Tongue (tissue), 2 donors: Measurements from ENCODE around the gene THADA. TPM values are rescaled to one million over a fixed set of nuclear protein-coding genes. Genes with fewer than 3 reads are reported as not detected.
"Not testable (repeated sequence)": the region's sequence is repeated elsewhere in the genome, so short reads cannot be mapped to it uniquely, and the experiment has no call there.

Experiments
- DNase-seq: peaks from one replicate; pipeline ENCODE4 v3.0.0-alpha.2; 2015
- total RNA-seq: library from RNA; depleted of rRNA; stranded (reverse); fragments of >200 nt; gene quantifications from one replicate; pipeline ENCODE4 v1.2.3, GENCODE V29; 2014

Gene THADA
- total RNA-seq, 1 donor from 2014 or later, result 57.0 TPM

DNA sequence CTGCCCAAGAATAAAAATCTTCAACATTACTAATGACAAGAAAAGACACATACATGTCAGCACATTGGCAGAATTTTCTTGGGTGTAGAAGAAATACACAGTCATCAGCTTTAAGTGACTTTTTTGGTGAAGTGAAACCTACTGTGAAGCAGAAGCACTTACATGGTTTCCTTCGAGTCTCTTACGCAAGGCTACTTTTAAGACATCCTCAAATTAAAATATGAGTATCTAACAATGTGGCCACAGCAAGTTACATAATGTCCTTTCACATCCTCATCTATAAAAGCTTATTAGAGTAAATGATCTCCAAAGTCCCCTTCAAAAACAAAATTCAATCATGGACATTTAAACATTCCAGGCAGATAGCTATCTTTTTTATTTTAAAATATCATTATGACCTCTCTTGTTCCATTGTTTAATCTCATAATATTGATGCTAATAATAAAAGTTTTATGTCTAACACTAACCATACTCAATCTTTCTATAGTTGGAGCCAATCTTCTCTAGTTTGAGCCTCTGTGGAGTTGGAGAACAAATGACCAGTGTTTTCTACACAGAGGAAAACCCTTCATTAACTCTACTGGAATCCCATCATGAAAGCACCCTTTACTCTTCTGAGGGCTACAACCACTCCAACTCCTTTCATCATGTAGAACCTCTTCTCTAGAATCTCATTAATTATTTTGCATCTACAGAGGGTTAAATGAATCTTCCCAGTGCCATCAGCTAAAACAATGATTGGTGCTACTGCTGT, 187.3 kb downstream of the THADA start:
- no peak for DNase-seq

DNA sequence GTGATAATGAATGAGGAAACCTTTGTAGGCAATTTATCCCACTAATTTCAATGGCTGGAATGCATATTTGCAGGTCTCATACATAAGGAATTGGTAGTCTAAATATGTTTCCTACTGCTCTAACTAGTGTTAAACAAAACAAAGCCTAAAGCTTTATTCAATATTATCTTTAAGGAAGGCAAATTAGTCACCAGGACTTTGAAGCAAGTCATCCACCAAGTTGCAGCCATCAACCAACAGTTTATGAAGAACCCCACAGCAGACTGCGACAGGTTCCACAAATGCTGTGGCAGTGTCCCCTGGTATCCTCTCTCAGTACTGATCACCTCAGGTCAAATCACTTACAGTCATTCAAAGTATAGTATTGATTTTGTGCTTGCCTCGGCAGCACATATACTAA, 187.9 kb downstream of the THADA start:
- DNase-seq, result no peak

GRCh38 chr2:43406651-43407279, 189.1 kb downstream of the THADA start:
- DNase-seq, result no peak

GRCh38 chr2:43405829-43406228, 190.0 kb downstream of the THADA start:
- DNase-seq, result no peak

GRCh38 chr2:43402452-43402937, 193.3 kb downstream of the THADA start:
- DNase-seq, result no peak

DNA sequence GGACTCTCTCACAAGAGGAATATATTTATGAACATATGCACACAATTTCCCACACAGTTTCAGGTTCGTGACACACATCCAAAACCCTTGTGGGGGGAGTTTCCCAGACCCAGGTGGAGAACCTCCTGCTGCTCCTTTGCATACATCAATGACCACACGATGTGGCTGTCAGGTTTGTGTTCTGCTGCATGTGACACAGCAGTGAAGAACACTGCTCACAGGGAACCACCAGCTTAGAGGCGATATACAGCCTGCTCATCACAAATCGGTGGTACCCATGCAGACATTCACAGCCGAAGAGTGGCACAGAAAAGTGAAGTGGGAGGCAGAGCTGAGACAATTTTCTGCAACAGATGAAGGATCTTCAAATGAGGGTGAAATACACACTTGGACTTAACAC, 193.8 kb downstream of the THADA start:
- DNase-seq, result no peak

DNA sequence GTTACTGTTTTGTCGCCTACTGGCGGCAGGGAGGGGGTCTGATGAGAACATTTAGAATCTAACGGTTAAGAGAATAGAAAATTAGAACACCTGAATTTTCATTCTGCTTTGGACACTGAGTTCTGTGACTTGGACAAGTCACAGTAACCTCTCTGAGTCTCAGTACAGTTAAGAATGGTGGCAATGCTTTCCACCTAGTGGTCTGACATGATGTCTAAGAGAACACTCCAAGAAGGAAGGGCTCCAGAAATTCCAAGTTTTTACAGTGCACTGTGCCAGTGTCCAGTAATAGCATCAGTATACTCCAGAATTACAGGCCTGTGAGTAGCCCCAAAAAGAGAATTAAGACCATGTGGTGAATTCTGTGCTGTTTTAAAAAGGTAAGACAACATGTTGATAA, 195.3 kb downstream of the THADA start:
- no peak for DNase-seq

DNA sequence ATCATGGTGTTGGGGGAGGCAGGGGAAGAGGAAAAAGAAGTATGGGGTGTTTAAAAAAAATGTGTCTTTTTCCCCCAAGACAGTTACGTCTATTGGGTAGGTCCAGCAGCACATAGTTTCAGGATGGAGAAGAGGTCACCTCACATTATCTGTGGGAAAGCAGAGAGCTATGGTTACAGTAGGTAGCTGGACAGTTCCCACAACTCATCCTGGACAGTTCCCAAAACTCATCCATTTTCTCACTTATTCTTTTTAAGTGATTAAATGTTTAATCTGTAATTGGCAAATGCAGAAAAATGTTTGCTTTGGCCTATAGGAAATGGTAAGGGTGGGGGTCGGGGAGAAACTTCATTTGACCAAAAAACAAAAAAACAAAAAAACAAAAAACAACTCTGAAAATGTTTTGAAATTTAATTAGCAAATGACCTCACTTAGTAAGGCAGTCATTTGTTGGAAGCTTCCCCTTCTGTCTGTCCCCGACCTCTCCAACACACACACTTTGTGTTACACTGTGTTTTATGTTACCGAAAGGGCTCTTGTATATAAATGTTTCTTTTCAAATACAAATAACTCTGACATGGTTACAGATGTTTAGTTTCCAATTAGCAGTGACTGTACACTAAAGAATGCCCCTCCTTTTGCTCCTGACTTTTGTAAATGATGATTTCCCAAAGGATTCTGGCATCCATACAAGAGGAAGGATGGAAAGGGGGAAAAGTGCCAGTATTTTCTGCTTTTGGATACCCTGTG, 196.1 kb downstream of the THADA start:
- DNase-seq, result peak; percentile 73

DNA sequence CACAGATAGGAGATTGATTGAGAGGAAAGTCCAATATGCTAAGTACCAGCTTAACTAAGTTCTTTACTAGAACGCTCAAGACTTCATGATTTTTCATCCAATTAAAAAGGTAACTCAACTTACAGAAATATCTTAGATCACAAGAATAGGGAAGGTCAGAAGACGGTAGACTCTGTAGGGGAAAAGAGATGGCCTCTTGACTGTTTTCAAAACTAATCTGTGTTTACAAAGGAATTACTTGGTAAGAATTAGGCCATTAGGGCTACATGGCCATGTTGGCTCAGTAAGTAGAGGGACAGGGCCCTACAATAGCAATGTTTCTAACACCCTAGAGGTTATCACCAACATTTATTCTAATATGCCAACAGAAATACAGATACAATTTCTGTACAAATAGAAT, 196.7 kb downstream of the THADA start:
- no peak for DNase-seq

DNA sequence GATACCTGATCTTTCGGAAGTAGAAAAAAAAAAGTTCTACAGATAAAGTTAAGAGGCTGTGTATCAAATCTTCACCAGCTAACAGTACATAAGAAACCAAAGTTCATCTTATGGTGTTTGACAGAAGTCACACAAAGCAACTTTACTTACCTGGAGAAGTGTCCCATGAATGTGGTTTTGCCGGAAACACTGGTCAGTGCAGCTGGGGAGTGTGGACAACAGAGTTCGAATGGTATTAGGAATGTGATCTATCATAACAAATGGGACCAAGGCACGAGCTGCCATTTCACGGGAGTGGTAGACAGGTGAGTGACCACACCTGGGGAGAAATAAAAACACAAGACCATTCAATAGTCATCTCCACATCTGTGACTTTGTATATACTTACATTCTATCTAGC, 198.0 kb downstream of the THADA start:
- DNase-seq, result no peak

- DNase-seq, result no peak
These were observed 198.4 kb downstream of the THADA start for GRCh38 chr2:43397411-43397810.

DNA sequence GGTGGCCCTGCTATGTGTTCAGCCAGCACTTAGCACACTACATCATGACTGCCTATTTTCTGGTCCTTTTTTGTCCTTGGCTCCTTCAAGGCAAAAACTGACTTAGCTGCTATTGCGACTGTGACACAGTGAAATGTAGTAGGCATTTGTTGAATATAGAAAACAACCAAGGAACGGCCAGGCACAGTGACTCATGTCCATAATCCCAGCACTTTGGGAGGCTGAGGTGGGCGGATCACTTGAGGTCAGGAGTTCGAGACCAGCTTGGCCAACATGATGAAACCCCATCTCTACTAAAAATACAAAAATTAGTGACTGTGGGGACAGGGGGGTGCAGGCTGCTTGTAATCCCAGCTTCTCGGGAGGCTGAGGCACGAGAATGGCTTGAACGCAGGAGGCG, 199.5 kb downstream of the THADA start:
- DNase-seq, result not testable (repeated sequence)

GRCh38 chr2:43393918-43394317, 201.9 kb downstream of the THADA start:
- no peak for DNase-seq

- DNase-seq, result peak; percentile 70
These were observed 204.0 kb downstream of the THADA start for GRCh38 chr2:43391878-43392215.

DNA sequence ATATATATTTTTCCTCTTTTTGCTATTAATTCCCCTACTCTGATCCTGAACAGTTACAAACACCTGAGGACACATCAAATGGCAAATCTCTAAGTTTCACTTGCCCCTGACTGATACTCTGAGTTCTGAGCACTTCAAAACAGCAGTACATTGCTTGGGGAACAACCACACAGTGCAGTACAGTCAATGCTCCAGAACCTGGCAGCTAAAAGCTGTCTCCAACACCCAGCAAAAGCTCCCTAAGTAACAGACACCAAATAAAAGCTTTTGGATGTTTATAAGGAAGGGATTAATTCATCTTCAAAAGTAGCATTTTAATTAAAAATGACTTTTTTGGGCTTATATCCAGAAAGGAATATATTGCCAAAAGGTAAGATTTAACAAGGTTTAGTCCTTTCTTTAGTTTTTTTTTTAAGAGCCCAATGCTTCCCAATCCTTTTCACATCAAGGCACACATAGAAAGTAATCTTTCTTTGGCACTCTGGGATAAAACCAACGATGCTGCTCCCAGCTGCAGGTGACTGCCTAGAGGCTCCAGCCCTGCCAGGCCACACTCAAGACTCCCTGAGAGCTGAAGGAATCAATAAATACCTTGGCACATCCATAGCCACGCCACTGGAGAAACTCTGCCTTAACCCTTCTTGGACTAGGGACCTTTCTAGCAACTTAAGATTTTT, 204.5 kb downstream of the THADA start:
- no peak for DNase-seq

DNA sequence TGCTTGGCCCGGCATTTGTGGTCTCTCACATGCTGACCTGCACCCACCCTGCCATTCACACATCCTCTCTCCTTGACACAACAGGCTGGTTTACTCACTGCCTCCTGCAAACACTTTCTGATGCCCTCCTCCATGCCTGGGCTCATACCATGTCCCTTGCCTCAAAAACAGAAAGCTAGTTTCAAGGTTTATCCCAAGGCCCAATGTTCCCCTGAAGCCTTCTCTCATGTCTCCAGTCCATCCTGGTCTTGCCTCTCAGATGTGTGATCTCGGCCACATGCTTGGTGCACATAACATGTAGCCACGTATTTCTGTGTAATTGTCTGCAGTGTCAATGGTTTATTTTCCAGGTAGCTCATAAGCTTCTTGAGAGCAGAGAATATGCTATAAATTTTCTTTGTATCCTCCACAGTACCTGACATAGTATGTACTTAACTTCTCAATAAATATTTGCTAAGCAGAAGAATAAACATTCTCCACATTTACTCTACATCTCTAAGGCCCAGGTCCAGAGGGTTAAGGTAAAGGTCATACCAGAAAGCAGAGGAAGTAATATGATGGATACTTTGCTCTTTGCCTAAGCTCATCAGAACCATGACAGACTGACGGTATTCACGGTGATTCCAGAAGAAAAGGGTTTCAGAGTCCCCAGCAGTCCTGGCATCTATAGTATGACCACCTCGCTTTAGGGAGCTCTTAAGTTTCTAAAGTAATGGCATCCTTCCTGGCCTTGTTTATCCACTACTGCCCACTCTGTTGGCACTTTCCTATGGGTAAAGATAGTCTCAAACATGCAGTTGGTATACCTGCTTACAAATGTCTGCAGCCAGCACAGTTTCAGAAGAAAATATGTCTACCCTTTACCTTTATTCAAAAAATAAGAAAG, 206.0 kb downstream of the THADA start:
- DNase-seq, result no peak

GRCh38 chr2:43388371-43388770, 207.5 kb downstream of the THADA start:
- DNase-seq, result no peak

DNA sequence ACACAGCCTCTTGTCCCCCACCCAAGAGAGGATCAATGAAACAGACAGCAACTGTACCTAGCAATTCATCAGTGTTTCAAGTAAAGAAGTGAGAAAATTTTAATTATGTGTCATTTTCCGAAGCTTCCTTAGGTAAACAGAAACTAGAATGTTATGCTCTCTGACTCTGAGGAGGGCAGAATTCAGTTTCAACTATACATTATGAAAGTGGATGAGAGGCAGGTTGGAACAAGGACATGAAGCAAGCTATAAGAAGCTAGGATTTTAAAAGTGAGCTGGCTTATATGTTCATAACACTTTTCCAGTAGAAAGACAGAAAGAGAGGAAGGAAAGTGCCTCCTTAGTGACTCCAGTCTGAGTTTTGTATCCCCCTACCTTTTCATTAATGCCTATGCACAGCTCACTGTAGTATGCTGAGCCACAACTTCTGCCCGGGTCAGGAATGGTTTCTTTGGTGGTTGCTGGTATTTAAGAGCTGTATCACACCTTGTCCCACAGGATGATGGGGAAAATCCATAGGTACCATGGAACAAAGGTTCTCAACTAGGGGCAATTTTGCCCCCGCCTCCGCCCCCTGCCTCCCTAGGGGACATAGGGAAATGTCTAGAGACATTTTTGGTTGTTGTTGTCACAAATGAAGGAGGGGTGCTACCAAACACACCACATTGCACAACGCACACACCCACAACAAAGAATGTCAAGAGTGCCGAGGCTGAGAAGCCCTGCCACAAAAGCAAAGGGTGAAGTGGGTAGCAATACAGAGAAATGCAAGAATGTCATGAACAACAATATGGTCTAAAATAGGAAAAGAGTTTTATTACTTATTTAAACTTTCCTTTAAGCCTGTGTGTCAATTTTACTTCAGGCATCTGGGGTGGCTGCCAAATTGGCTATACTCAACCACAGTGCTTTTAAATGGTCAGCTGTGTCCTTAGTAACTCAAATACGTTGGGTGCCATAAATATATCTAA, 208.5 kb downstream of the THADA start:
- peak; percentile 63 for DNase-seq

DNA sequence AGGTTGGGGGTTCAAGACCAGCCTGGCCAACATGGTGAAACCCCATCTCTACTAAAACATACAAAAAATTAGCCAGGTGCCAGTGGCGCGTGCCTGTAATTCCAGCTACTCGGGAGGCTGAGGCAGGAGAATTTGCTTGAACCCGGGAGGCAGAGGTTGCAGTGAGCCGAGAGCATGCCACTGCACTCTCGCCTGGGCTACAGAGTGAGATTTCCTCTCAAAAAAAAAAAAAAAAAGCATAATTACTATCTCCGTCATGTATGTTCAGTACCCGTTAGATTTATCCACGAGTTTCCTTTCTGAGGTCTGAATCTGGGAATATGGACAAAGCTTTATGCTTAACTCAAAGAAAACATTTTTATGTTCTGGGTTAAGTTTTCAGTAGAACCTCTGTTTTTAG, 209.2 kb downstream of the THADA start:
- not testable (repeated sequence) for DNase-seq

GRCh38 chr2:43384143-43384542, 211.7 kb downstream of the THADA start:
- no peak for DNase-seq
